NCI-H2107 (cell line): Measurements from ENCODE around the gene VPS13D.

Source experiments
- DNase-seq: peaks from one replicate; lab custom pipeline; 2025; lab: John Stamatoyannopoulos, UW

The VPS13D gene

DNA sequence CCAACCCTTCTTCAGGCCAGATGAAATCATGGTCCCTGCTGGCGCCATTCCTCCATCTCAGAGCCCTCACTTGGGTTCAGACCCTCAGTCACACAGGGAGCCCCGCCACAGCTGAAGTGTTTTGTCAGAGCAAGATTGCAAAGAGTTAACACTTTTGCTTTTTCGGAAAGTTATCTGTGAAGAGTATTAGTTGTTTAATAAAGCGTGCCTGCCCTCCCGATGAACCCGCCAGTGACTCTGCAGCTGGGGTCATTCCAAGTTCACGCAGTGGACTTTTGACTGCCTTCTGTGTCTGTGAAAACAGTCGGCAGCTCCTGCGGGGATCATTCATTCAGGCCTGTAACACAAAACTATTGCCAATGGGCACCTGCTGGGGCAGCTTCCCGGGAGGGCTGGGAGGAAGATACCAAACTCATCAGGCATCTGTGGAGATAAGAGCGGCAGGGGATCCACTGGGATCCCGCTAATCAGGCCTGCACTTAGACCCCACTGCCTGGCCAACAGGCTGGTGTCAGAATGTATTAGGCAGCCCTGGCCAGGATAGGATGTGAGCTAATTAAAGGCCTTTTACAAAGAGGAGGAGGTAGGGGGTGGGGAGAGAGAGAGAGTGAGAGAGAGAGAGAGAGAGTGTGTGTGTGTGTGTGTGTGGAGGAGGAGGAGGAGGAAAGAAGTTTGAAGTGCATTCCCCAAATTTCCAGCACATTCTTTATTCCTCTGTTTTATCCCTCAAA lies 203.7 kb downstream of the VPS13D start:
- DNase-seq, result no peak

- no peak for DNase-seq
These were observed 204.3 kb downstream of the VPS13D start for GRCh38 chr1:12434174-12434573.

DNA sequence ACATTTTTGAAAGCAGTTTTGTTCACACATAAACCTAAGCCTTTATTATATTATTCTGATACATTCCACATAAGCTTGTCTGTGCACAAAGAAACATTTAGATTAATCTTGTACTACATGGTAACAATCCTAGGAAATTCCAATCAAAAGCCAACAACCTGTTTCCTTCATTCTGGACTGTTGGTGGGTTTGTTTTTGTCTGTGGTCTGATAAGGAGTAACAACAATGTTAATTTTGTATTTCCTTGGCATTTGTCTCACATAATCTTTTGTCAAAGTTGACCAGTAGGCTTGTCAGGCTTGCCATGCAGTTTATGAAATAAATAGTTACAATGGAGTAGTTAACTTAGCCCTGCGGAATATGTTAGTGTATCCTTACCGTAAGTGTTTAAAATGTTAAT lies 204.9 kb downstream of the VPS13D start:
- DNase-seq, result no peak

DNA sequence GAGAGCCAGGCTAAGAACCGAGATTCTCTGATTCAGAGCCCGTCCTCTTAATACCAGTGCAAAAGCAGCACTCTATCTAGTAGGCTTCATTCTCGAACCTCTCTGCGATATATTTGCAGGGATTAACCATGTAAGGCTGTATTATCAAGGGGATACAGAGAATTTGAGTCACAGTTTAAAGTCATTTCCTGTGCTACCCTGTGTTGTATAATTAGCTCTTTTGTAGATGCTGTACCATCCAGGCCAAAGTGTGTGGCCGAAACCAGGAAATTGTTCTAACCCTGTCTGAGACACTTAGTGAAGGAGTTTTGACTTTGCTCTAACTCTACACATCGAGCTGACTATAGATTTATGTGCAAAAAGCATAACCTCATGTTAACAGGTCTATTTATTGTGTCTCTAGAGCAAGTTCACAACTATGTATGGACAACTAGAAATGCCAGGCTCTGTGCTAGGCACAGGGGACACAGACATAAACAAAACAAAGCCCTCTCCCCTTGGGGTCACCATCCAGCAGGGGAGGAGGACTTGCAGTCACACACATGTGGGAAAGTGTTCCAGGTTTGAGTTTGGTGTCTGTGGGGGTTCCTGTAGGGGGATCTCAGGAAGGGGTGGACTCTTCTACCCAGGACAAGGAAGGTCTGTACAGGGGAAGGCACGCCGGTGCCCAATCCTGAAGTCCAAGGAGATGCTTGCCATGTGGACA lies 206.0 kb downstream of the VPS13D start:
- DNase-seq, result no peak

GRCh38 chr1:12436345-12436658 lies 206.5 kb downstream of the VPS13D start:
- no peak for DNase-seq

GRCh38 chr1:12436817-12437599 lies 207.2 kb downstream of the VPS13D start:
- DNase-seq, result no peak

DNA sequence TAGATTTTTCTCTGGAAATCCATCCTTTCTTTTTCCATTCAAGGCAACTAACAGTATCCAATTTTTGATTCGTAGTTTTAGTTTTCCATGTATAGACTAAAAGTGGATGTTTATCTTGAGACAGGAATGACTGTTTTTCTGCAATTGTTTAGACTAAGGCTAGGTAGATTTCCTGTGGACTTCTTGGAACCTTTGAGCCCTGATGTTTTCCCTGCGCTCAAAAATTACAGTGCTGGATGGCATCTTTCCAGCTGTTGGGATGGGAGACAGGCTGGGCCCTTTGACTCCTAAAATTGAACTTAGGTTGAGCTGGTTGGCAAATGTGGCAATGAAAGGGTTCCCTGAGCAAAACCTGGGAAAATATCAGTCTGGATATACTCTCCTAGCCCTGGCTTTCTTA lies 207.8 kb downstream of the VPS13D start:
- no peak for DNase-seq

- DNase-seq, result no peak
These were observed 208.6 kb downstream of the VPS13D start for GRCh38 chr1:12438349-12438924.

- no peak for DNase-seq
These were observed 209.2 kb downstream of the VPS13D start for GRCh38 chr1:12439073-12439472.

GRCh38 chr1:12441414-12442105 lies 211.7 kb downstream of the VPS13D start:
- DNase-seq, result no peak

DNA sequence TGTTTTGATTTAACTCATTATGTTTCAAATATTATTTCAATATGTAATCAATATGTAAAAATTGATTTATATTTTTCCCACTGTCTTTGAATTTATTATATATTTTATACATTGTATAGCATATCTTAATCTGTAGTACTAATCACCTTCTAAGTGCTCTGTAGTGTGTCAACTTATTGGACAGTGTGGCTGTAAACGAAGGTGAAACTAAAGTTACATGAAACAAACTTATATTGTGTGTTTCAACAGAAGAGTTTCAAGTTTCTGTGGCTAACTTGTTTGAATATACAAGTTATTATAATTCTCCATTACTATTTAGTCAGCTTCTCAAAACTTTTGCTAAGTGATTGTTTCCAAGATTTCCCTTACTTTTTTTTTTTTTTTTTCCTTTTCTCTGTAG lies 212.4 kb downstream of the VPS13D start:
- no peak for DNase-seq

DNA sequence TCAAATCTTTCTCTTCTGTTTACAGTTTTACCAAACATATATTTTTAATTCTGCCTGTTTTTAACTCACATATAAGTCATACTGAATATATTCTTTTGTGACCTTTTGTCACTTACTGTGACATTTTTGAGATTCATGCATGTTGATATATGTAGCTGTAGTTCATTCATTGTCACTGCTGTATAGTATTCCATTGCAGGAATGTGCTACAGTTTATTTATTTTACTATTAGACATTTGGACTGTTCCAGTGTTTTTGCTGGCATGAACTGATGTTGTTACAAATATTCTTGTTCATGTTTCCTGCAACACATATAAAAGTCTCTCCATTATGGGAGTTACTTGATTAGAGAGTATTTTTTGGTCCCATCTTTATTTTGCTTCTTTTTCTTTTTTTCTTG lies 213.3 kb downstream of the VPS13D start:
- no peak for DNase-seq

DNA sequence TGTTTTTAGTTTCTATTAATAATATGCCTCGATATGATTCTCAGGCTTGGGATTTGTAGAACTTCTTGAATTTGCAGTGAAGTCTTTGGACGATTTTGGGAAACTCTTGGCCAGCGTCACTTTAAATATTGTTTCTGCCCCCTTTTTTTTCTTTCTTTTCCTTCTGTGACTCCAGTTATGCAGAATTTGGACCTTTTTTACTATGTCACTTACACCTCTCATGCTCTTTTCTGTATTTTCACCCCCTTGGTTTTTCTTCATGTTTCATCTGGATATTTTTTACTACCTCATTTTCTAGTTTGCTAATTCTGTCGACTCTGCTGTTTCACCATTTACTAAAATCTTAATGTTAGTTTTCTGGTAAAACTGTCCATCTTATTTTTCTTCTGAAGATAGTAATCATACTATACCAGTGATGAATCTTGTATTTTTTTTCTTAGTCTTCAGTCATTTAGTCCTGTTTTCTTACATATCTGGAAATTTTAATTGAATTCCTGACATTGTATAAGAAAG lies 214.6 kb downstream of the VPS13D start:
- no peak for DNase-seq

DNA sequence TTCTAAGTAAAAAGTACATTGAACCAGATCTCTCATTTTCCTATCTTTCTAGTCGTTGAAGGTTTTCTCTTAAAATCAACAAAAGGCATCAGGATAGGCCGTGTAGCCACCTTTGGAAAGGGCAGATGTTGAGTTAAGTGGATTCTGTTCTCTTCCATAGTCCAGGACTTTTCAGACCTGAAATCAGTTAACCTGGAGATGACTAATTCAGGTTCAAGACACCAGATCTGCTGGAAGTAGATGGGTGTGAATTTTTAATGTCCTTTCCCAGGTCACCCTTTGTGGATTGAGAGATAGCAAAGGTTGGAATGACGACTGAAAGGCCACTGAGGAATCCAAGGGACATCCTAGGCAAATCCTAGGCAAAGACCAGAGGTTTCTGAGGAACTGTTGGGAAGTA lies 215.4 kb downstream of the VPS13D start:
- DNase-seq, result no peak

GRCh38 chr1:12446593-12446992 lies 216.8 kb downstream of the VPS13D start:
- DNase-seq, result no peak

DNA sequence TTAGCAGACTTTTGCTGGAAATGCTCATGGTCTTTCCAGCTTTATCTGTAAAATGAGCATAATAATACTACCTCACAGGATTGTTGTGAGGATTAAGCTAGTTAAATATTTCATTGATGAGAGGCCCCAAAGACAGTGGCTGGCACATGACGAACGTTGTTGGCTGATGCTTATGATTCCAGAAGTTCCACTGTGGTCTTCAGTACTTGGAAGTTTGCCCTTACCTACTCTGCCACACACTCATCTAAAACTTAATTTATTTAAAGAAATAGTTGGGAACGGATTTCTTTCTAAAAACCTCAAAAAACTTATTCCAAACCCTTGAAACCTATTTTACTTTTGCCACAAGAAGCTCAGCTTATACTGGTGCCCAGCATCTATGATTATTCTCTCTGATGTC lies 217.5 kb downstream of the VPS13D start:
- no peak for DNase-seq

GRCh38 chr1:12447849-12448312 lies 218.1 kb downstream of the VPS13D start:
- no peak for DNase-seq

- no peak for DNase-seq
These were observed 218.9 kb downstream of the VPS13D start for GRCh38 chr1:12448746-12449177.

GRCh38 chr1:12450090-12450755 lies 220.4 kb downstream of the VPS13D start:
- DNase-seq, result no peak

- DNase-seq, result no peak
These were observed 221.1 kb downstream of the VPS13D start for GRCh38 chr1:12450756-12451559.
